CD4-positive, alpha-beta T cell (primary cell): ENCODE measurements around the gene WNT2. TPM values are rescaled to one million over a fixed set of nuclear protein-coding genes. Genes with fewer than 3 reads are reported as not detected.

ENCODE experiments used
- ATAC-seq: fragments of 200-7000 bp; cut with Tn5 transposase; one replicate; pipeline ENCODE4 v1.10.0; 2022; ENCODE audit warnings: mild to moderate bottlenecking; ENCODE audit not compliant: poor library complexity
- CTCF ChIA-PET: fragments of 350-600 bp; sonication (Branson Sonifier 250); formaldehyde crosslinking; loops from one replicate; lab custom pipeline; 2021; ENCODE audit warnings: antibody characterized with exemption, inconsistent platforms; lab: Charles Lee
- POLR2A ChIA-PET: fragments of 350-600 bp; sonication (Branson Sonifier 250); formaldehyde crosslinking; loops from one replicate; lab custom pipeline; 2021; ENCODE audit warnings: antibody characterized with exemption, inconsistent platforms; lab: Charles Lee
- DNase-seq, 14 experiments: peaks; one replicate each; pipeline ENCODE4 v3.0.0-alpha.2; 2013 to 2020; ENCODE audit warnings: mixed read lengths in 2 of 14
- H3K27ac ChIP-seq, 2 donors: one replicate each; pipeline versions ENCODE4 v1.5.1 to v1.7.0; 2013; ENCODE audit warnings: low read length in 2 of 2, low read depth in 1 of 2, mild to moderate bottlenecking in 1 of 2
- H3K27me3 ChIP-seq, 2 experiments: 1 replicate in 1 of 2; 2 replicates in 1 of 2; pipeline versions ENCODE4 v1.6.1 to v1.7.0; 2013; ENCODE audit warnings: low read length in 2 of 2, control low read depth in 1 of 2, mild to moderate bottlenecking in 1 of 2, moderate library complexity in 1 of 2; ENCODE audit not compliant: insufficient read depth in 2 of 2, control insufficient read depth in 1 of 2
- H3K36me3 ChIP-seq: one replicate; pipeline ENCODE4 v1.6.1; 2013; ENCODE audit warnings: low read length, control low read depth; ENCODE audit not compliant: insufficient read depth
- H3K4me1 ChIP-seq: one replicate; pipeline ENCODE4 v1.6.1; 2013; ENCODE audit warnings: low read length, control low read depth; ENCODE audit not compliant: insufficient read depth
- H3K4me3 ChIP-seq: one replicate; pipeline ENCODE4 v1.5.1; 2013; ENCODE audit warnings: mild to moderate bottlenecking, low read length, moderate library complexity
- H3K9me3 ChIP-seq, 2 experiments: 1 replicate in 1 of 2; 2 replicates in 1 of 2; pipeline versions ENCODE4 v1.6.1 to v1.7.0; 2013; ENCODE audit warnings: low read length in 2 of 2, mild to moderate bottlenecking in 2 of 2, control low read depth in 1 of 2, moderate library complexity in 1 of 2; ENCODE audit not compliant: control insufficient read depth in 1 of 2, insufficient read depth in 1 of 2
- H3K27ac Mint-ChIP-seq: one replicate; pipeline ENCODE4 v1.8.0; 2020; ENCODE audit warnings: mixed read lengths
- H3K27me3 Mint-ChIP-seq: one replicate; pipeline ENCODE4 v1.8.0; 2021; ENCODE audit warnings: mixed read lengths
- H3K36me3 Mint-ChIP-seq: one replicate; pipeline ENCODE4 v1.8.0; 2021; ENCODE audit warnings: low read depth, mixed read lengths
- H3K4me1 Mint-ChIP-seq: one replicate; pipeline ENCODE4 v1.8.0; 2021; ENCODE audit warnings: low read depth, mixed read lengths
- H3K4me3 Mint-ChIP-seq: one replicate; pipeline ENCODE4 v1.8.0; 2020; ENCODE audit warnings: mild to moderate bottlenecking, mixed read lengths
- H3K9me3 Mint-ChIP-seq: one replicate; pipeline ENCODE4 v1.8.0; 2020; ENCODE audit warnings: mixed read lengths
- intact Hi-C, 2 experiments: fragments of 100-400 bp; cut with DNase I in 1 of 2; cut with micrococcal nuclease in 1 of 2; formaldehyde crosslinking; loops; one replicate each; pipeline versions ENCODE4 v1.15.1 to v1.9.0; 2023 to 2025; cut with DNase I, micrococcal nuclease
- total RNA-seq, 174 experiments: library from RNA in 2 of 174; stranded (reverse) in 2 of 174; gene quantifications; one replicate each; pipeline ENCODE4 v1.2.3 and lab custom pipeline; 2021 to 2026
- TF ChIP-seq, protein P1 (sequence below): fragments of 200-600 bp; IDR thresholded peaks from one replicate; pipeline ENCODE4 v1.8.0; 2022; ENCODE audit warnings: antibody characterized with exemption, mild to moderate bottlenecking

The WNT2 gene
- total RNA-seq, 2 experiments from 2014 or later = not detected

DNA sequence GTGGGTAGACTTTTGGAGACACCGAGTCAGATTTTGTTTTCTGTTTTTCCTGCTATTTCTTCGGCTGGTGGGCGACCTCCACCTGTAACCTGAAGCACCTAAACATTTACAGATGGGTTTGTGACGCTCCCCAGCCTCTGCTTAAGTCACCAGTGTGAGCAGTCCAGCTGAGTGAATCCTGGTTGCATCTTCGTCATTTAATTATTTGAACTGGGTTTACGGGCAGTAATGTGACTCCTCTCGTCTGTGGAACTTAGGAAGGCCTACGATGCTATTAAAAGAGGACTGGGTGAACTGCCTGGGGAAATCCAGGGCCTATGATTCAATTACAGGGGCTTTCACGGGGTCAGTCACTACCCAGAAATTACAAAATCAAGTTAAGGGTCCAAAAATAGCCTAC lies 52.5 kb downstream of the WNT2 start:
- Histone ChIP-seq H3K36me3 (no peaks in the 10 kb centered on the region), H3K4me3 (no peak overlapping the region), H3K27ac (no peak overlapping the region), H3K27me3 (no peaks in the 10 kb centered on the region), H3K4me1 (no peaks in the 10 kb centered on the region), H3K9me3 (no peaks in the 10 kb centered on the region)
- intact Hi-C loops = no loop called here
- Mint-ChIP-seq H3K27ac (no peak overlapping the region), H3K4me1 (no peaks in the 10 kb centered on the region), H3K36me3 (no peaks in the 10 kb centered on the region), H3K4me3 (no peak overlapping the region), H3K27me3 (peaks cover 34% of the 10 kb centered on the region), H3K9me3 (no peaks in the 10 kb centered on the region)
- CTCF ChIA-PET = no interaction called here
- ATAC-seq = no peak
- POLR2A ChIA-PET = no interaction called here
- TF ChIP-seq, protein P1, sequence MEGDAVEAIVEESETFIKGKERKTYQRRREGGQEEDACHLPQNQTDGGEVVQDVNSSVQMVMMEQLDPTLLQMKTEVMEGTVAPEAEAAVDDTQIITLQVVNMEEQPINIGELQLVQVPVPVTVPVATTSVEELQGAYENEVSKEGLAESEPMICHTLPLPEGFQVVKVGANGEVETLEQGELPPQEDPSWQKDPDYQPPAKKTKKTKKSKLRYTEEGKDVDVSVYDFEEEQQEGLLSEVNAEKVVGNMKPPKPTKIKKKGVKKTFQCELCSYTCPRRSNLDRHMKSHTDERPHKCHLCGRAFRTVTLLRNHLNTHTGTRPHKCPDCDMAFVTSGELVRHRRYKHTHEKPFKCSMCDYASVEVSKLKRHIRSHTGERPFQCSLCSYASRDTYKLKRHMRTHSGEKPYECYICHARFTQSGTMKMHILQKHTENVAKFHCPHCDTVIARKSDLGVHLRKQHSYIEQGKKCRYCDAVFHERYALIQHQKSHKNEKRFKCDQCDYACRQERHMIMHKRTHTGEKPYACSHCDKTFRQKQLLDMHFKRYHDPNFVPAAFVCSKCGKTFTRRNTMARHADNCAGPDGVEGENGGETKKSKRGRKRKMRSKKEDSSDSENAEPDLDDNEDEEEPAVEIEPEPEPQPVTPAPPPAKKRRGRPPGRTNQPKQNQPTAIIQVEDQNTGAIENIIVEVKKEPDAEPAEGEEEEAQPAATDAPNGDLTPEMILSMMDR = no peak
- no peak for DNase-seq

DNA sequence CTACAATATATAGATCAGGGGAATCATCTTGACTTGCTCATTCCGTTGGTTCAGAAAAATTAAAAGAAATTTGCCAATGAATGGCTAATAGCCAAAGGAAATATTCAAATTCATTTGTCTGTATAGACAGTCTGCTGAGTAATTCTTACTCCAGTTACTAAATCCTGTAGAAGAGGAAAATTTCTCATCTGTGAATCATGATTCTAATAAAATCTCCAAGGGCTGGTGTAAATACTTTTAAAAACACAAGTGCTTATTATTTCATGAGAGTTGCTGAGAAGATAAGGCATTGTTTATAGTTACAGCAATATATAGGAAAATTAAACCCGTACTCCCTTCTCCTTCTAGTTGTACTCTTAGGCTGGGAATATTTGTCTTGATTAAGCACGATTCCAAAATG lies 53.0 kb downstream of the WNT2 start:
- Mint-ChIP-seq H3K27me3 (peaks cover 30% of the 10 kb centered on the region), H3K36me3 (no peaks in the 10 kb centered on the region), H3K27ac (no peak overlapping the region), H3K9me3 (no peaks in the 10 kb centered on the region), H3K4me1 (no peaks in the 10 kb centered on the region), H3K4me3 (no peak overlapping the region)
- TF ChIP-seq, protein P1 = no peak
- ChIA-PET POLR2A (no interaction called here), CTCF (no interaction called here)
- no peak overlapping the region for H3K27ac ChIP-seq
- H3K4me3 ChIP-seq = no peak overlapping the region
- H3K27me3 ChIP-seq = no peaks in the 10 kb centered on the region
- no peaks in the 10 kb centered on the region for H3K36me3 ChIP-seq
- intact Hi-C loops = no loop called here
- no peak for DNase-seq
- H3K4me1 ChIP-seq = no peaks in the 10 kb centered on the region
- no peak for ATAC-seq
- H3K9me3 ChIP-seq = no peaks in the 10 kb centered on the region

DNA sequence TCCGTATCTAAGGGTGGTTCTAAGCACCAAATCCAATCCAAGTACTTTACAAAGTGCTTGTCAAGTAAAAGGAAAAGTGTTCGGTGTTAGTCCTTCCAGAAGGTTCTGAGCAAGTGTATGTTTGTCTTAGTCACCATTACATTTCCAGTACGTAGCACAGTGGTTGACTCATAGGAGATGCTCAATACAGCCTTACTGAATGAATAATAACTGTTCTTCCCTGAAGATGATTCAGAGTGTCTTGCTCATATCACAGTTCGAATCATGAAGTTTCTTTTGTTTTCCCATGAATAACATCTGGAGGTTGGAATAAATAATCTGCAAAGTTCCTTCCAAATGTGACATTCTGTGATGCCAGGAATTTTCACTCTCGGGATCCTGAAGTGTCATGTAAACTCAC lies 53.4 kb downstream of the WNT2 start:
- no peak for DNase-seq
- no peaks in the 10 kb centered on the region for H3K36me3 ChIP-seq
- no peaks in the 10 kb centered on the region for H3K27me3 ChIP-seq
- CTCF ChIA-PET = no interaction called here
- Mint-ChIP-seq H3K9me3 (no peaks in the 10 kb centered on the region), H3K27me3 (peaks cover 28% of the 10 kb centered on the region), H3K4me3 (no peak overlapping the region), H3K27ac (no peak overlapping the region), H3K36me3 (no peaks in the 10 kb centered on the region), H3K4me1 (no peaks in the 10 kb centered on the region)
- intact Hi-C loops = no loop called here
- no peak overlapping the region for H3K4me3 ChIP-seq
- H3K9me3 ChIP-seq = no peaks in the 10 kb centered on the region
- ATAC-seq = no peak
- H3K4me1 ChIP-seq = no peaks in the 10 kb centered on the region
- POLR2A ChIA-PET = no interaction called here
- TF ChIP-seq, protein P1 = no peak
- H3K27ac ChIP-seq = no peak overlapping the region
